ENCODE measurements around the gene MAPK7. TPM values are rescaled to one million over a fixed set of nuclear protein-coding genes. Genes with fewer than 3 reads are reported as not detected.

MAPK7 gene
- total RNA-seq, 4 donors from 2014 or later = 11.4 to 24.3 (median 17.1) TPM

DNA sequence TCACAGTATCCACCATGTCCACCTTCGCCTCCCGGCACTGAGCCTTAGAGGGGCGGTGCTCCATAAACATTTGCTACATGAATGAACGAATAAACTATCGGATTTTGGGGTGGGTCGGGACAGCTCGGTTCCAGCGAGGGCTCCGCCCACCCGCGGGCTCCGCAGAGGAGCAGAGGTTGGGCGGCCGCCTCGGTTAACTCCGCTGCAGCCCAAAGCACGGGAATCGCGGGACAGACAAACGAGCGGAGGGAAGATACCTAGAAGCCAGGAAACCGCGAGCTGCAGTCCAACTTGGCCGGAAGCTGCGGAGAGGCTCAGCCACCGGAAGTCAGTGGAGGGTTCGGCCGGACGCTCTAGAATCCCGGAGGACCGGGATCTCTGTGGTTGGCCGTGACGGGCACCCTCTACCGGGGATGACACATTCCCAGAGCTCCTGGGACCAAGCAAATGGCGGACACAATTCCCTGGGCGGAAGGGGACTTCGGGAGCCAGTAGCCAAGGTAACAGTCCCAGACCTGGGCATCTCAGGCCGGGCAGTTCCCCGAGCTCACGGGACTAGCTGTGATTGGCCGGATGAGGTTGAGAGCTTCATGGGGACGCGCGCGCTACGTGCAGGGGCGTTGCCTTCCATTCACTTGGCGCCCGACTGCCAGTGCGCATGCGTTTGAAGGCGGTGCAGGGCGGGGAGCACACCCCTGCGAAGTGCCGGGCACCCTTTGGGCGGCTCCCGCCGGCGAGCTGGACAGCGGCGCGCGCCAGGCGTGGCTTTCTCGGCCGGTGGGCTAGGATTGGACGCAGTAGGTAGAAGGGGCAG, 489 bp upstream of the MAPK7 start:
- TF ChIP-seq, protein P1, sequence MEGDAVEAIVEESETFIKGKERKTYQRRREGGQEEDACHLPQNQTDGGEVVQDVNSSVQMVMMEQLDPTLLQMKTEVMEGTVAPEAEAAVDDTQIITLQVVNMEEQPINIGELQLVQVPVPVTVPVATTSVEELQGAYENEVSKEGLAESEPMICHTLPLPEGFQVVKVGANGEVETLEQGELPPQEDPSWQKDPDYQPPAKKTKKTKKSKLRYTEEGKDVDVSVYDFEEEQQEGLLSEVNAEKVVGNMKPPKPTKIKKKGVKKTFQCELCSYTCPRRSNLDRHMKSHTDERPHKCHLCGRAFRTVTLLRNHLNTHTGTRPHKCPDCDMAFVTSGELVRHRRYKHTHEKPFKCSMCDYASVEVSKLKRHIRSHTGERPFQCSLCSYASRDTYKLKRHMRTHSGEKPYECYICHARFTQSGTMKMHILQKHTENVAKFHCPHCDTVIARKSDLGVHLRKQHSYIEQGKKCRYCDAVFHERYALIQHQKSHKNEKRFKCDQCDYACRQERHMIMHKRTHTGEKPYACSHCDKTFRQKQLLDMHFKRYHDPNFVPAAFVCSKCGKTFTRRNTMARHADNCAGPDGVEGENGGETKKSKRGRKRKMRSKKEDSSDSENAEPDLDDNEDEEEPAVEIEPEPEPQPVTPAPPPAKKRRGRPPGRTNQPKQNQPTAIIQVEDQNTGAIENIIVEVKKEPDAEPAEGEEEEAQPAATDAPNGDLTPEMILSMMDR (IDR thresholded peaks at IDR 0.05; ENCODE audit: low read depth) = no peak

- TF ChIP-seq, protein P1 (IDR thresholded peaks at IDR 0.05; ENCODE audit: low read depth) = no peak
Observed at GRCh38 chr17:19379361-19380065, 1.2 kb downstream of the MAPK7 start.

DNA sequence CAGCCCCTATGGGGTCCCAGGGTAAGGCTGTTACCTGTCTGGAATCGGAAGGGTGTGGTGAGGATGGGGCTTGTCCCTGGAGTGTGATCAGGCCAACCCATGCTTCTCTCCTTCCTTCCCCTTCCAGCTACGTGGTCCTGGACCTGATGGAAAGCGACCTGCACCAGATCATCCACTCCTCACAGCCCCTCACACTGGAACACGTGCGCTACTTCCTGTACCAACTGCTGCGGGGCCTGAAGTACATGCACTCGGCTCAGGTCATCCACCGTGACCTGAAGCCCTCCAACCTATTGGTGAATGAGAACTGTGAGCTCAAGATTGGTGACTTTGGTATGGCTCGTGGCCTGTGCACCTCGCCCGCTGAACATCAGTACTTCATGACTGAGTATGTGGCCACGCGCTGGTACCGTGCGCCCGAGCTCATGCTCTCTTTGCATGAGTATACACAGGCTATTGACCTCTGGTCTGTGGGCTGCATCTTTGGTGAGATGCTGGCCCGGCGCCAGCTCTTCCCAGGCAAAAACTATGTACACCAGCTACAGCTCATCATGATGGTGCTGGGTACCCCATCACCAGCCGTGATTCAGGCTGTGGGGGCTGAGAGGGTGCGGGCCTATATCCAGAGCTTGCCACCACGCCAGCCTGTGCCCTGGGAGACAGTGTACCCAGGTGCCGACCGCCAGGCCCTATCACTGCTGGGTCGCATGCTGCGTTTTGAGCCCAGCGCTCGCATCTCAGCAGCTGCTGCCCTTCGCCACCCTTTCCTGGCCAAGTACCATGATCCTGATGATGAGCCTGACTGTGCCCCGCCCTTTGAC, 2.4 kb downstream of the MAPK7 start:
- TF ChIP-seq, protein P1 (IDR thresholded peaks at IDR 0.05; ENCODE audit: low read depth) = no peak

DNA sequence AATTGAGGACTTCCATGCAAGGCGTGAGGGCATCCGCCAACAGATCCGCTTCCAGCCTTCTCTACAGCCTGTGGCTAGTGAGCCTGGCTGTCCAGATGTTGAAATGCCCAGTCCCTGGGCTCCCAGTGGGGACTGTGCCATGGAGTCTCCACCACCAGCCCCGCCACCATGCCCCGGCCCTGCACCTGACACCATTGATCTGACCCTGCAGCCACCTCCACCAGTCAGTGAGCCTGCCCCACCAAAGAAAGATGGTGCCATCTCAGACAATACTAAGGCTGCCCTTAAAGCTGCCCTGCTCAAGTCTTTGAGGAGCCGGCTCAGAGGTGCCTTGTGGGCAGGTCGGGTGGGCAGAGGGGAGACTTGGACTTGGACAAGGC, 3.1 kb downstream of the MAPK7 start:
- TF ChIP-seq, protein P1 (IDR thresholded peaks at IDR 0.05; ENCODE audit: low read depth) = no peak

DNA sequence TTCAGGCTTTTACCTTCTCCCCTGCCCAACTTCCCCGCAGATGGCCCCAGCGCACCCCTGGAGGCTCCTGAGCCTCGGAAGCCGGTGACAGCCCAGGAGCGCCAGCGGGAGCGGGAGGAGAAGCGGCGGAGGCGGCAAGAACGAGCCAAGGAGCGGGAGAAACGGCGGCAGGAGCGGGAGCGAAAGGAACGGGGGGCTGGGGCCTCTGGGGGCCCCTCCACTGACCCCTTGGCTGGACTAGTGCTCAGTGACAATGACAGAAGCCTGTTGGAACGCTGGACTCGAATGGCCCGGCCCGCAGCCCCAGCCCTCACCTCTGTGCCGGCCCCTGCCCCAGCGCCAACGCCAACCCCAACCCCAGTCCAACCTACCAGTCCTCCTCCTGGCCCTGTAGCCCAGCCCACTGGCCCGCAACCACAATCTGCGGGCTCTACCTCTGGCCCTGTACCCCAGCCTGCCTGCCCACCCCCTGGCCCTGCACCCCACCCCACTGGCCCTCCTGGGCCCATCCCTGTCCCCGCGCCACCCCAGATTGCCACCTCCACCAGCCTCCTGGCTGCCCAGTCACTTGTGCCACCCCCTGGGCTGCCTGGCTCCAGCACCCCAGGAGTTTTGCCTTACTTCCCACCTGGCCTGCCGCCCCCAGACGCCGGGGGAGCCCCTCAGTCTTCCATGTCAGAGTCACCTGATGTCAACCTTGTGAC, 3.6 kb downstream of the MAPK7 start:
- TF ChIP-seq, protein P1 (IDR thresholded peaks at IDR 0.05; ENCODE audit: low read depth) = no peak

GRCh38 chr17:19382531-19383444, 4.5 kb downstream of the MAPK7 start:
- TF ChIP-seq, protein P1 (IDR thresholded peaks at IDR 0.05; ENCODE audit: low read depth) = no peak

Data from subcutaneous adipose tissue (tissue), 4 donors.